Liver (tissue), 9 donors: ENCODE measurements around the gene TSPAN15. TPM values are rescaled to one million over a fixed set of nuclear protein-coding genes. Genes with fewer than 3 reads are reported as not detected.

Experiments
- DNase-seq: peaks from one replicate; pipeline ENCODE4 v3.0.0-alpha.2; 2017; ENCODE audit warnings: low spot score
- H3K27ac ChIP-seq, 2 donors: one replicate each; pipeline ENCODE4 v1.7.0; 2013; ENCODE audit warnings: inconsistent platforms in 2 of 2, low read length in 2 of 2, control low read depth in 1 of 2, low read depth in 1 of 2, mild to moderate bottlenecking in 1 of 2
- H3K27me3 ChIP-seq, 4 donors: one replicate each; pipeline versions ENCODE4 v1.6.1 to v1.7.0; 2013; ENCODE audit warnings: low read length in 3 of 4, inconsistent platforms in 1 of 4, mild to moderate bottlenecking in 1 of 4, moderate library complexity in 1 of 4; ENCODE audit not compliant: control insufficient read depth in 4 of 4, insufficient read depth in 4 of 4
- H3K36me3 ChIP-seq, 4 donors: one replicate each; pipeline versions ENCODE4 v1.6.1 to v1.7.0; 2013; ENCODE audit warnings: low read length in 3 of 4, mild to moderate bottlenecking in 3 of 4, low read depth in 1 of 4, moderate library complexity in 1 of 4; ENCODE audit not compliant: control insufficient read depth in 4 of 4, insufficient read depth in 3 of 4
- H3K4me1 ChIP-seq, 4 donors: one replicate each; pipeline versions ENCODE4 v1.6.1 to v1.7.0; 2013; ENCODE audit warnings: low read length in 3 of 4, mild to moderate bottlenecking in 3 of 4, moderate library complexity in 1 of 4; ENCODE audit not compliant: control insufficient read depth in 4 of 4, insufficient read depth in 4 of 4
- H3K4me3 ChIP-seq, 3 donors: one replicate each; pipeline versions ENCODE4 v1.6.1 to v1.7.0; 2013; ENCODE audit warnings: low read length in 3 of 3, control low read depth in 1 of 3, low read depth in 1 of 3, mild to moderate bottlenecking in 1 of 3
- H3K9ac ChIP-seq, 2 donors: one replicate each; pipeline ENCODE4 v1.7.0; 2013; ENCODE audit warnings: low read length in 2 of 2, mild to moderate bottlenecking in 2 of 2, moderate library complexity in 2 of 2, control low read depth in 1 of 2, low read depth in 1 of 2
- H3K9me3 ChIP-seq, 4 donors: one replicate each; pipeline versions ENCODE4 v1.6.1 to v1.7.0; 2013; ENCODE audit warnings: low read length in 3 of 4; ENCODE audit not compliant: control insufficient read depth in 4 of 4
- CTCF ChIP-seq: fragments of 150-350 bp; IDR thresholded peaks from 2 replicates; pipeline ENCODE4 v1.5.1; 2017; ENCODE audit warnings: improper control_type of control experiment, low read depth, low read length; ENCODE audit not compliant: missing input control
- EGR1 ChIP-seq, 2 donors: IDR thresholded peaks; 2 replicates each; pipeline ENCODE4 v1.6.1; 2016 to 2018; ENCODE audit warnings: antibody characterized with exemption in 2 of 2, low read depth in 2 of 2
- FOXA1 ChIP-seq: IDR thresholded peaks from 2 replicates; pipeline ENCODE4 v1.6.1; 2016; ENCODE audit warnings: antibody characterized with exemption
- GABPA ChIP-seq, 2 donors: IDR thresholded peaks in 1 of 2; conservative IDR thresholded peaks in 1 of 2; 2 replicates each; pipeline ENCODE4 v1.6.1; 2016; ENCODE audit warnings: antibody characterized with exemption in 2 of 2, mild to moderate bottlenecking in 1 of 2, moderate library complexity in 1 of 2
- HNF4A ChIP-seq, 2 donors: conservative IDR thresholded peaks; 2 replicates each; pipeline ENCODE4 v1.6.1; 2016; ENCODE audit warnings: antibody characterized with exemption in 2 of 2, mild to moderate bottlenecking in 2 of 2
- HNF4G ChIP-seq: IDR thresholded peaks from 2 replicates; pipeline ENCODE4 v1.6.1; 2016; ENCODE audit warnings: antibody characterized with exemption
- JUND ChIP-seq, 2 donors: IDR thresholded peaks; 2 replicates each; pipeline ENCODE4 v1.6.1; 2016; ENCODE audit warnings: antibody characterized with exemption in 2 of 2
- NR2F2 ChIP-seq: IDR thresholded peaks from 2 replicates; pipeline ENCODE4 v1.6.1; 2016; ENCODE audit warnings: antibody characterized with exemption
- RAD21 ChIP-seq, 2 donors: IDR thresholded peaks; 2 replicates each; pipeline ENCODE4 v1.6.1; 2016; ENCODE audit warnings: antibody characterized with exemption in 2 of 2, mild to moderate bottlenecking in 2 of 2
- REST ChIP-seq: IDR thresholded peaks from 2 replicates; pipeline ENCODE4 v1.6.1; 2016; ENCODE audit warnings: antibody characterized with exemption, mild to moderate bottlenecking
- ZBTB33 ChIP-seq: IDR thresholded peaks from 2 replicates; pipeline ENCODE4 v1.6.1; 2016; ENCODE audit warnings: antibody characterized with exemption
- WGBS: extraction: QIAGEN DNeasy Blood & Tissue Kit; methylation state at CpG from one replicate; pipeline ENCODE4 v1.1.7; 2013; 5-methylcytosine and 5-hydroxymethylcytosine counted together
- polyA plus RNA-seq, 2 donors: library from polyadenylated mRNA; stranded (reverse) in 1 of 2; unstranded in 1 of 2; fragments of 200-250 nt in 1 of 2; fragments of >200 nt in 1 of 2; fragmentation: Nextera tagmentation in 1 of 2; extraction: Ambion mirVana in 1 of 2; gene quantifications; one replicate each; pipeline versions ENCODE4 v1.2.1 to v1.2.3, GENCODE V29; 2013 to 2015
- total RNA-seq, 2 donors: library from RNA; depleted of rRNA; stranded (reverse); fragments of >200 nt; gene quantifications; one replicate each; pipeline ENCODE4 v1.2.3, GENCODE V29; 2014
- donor health status: healthy.
- donor health status: healthy.
- donor health status: healthy.
- donor health status: healthy.
- donor health status: healthy.

The TSPAN15 gene
- total and polyA plus RNA-seq, 4 donors: 2.0 to 4.3 (median 3.3) TPM

GRCh38 chr10:69513617-69514016, 62.4 kb downstream of the TSPAN15 start:
- no peaks in the 10 kb centered on the region for H3K27me3 ChIP-seq
- H3K4me1 ChIP-seq: no peaks in the 10 kb centered on the region
- no peaks in the 10 kb centered on the region for H3K9me3 ChIP-seq
- no peak overlapping the region for H3K27ac ChIP-seq
- no peak overlapping the region for H3K9ac ChIP-seq
- whole genome bisulfite sequencing: 75% methylated on average over 4 of the region's 4 CpGs
- no peak for DNase-seq
- TF ChIP-seq GABPA (IDR thresholded peaks at IDR 0.05 in 1 of 2, conservative IDR thresholded peaks at IDR 0.05 in 1 of 2) (no peak), EGR1 (IDR thresholded peaks at IDR 0.05; ENCODE audit: low read depth in 2 of 2) (no peak), ZBTB33 (no peak), CTCF (no peak), HNF4G (no peak), NR2F2 (no peak)
- no peaks in the 10 kb centered on the region for H3K36me3 ChIP-seq
- no peak overlapping the region for H3K4me3 ChIP-seq

GRCh38 chr10:69515699-69516259, 64.5 kb downstream of the TSPAN15 start:
- Histone ChIP-seq H3K27ac (no peak overlapping the region), H3K4me3 (no peak overlapping the region), H3K4me1 (no peaks in the 10 kb centered on the region), H3K9me3 (no peaks in the 10 kb centered on the region), H3K27me3 (no peaks in the 10 kb centered on the region), H3K9ac (no peak overlapping the region), H3K36me3 (no peaks in the 10 kb centered on the region)
- peak; percentile 91 to 94 for TF ChIP-seq RAD21 (IDR thresholded peaks at IDR 0.05)
- TF ChIP-seq JUND (IDR thresholded peaks at IDR 0.05): no peak
- TF ChIP-seq CTCF: peak; percentile 85
- peak; percentile 78 for DNase-seq
- 20% methylated on average over 11 of the region's 11 CpGs for WGBS

- TF ChIP-seq JUND (IDR thresholded peaks at IDR 0.05): no peak
- no peak for TF ChIP-seq FOXA1
- no peak for TF ChIP-seq ZBTB33
- TF ChIP-seq GABPA (IDR thresholded peaks at IDR 0.05 in 1 of 2, conservative IDR thresholded peaks at IDR 0.05 in 1 of 2): no peak
- no peak for TF ChIP-seq REST
- TF ChIP-seq HNF4A (conservative IDR thresholded peaks at IDR 0.05): no peak
- TF ChIP-seq CTCF: peak; percentile 8
- TF ChIP-seq NR2F2: no peak
- DNase-seq: no peak
- Histone ChIP-seq H3K27ac (no peak overlapping the region), H3K36me3 (no peaks in the 10 kb centered on the region), H3K4me1 (no peaks in the 10 kb centered on the region), H3K9me3 (no peaks in the 10 kb centered on the region), H3K9ac (no peak overlapping the region), H3K4me3 (no peak overlapping the region), H3K27me3 (no peaks in the 10 kb centered on the region)
- 40% methylated on average over 3 of the region's 3 CpGs for WGBS
Measured at GRCh38 chr10:69516316-69516715, 65.1 kb downstream of the TSPAN15 start.
